Sigmoid colon (tissue), 4 donors: Measurements from ENCODE around the gene UPK3A.

Source experiments
- CTCF ChIP-seq, 4 experiments: fragments of 450-650 bp in 3 of 4; fragments of 200-600 bp in 1 of 4; IDR thresholded peaks; one replicate each; pipeline ENCODE4 v1.5.1; 2016 to 2019; ENCODE audit warnings: antibody characterized with exemption in 4 of 4, mild to moderate bottlenecking in 3 of 4, moderate library complexity in 2 of 4
- EP300 ChIP-seq, 4 donors: sonication (generic); formaldehyde crosslinking; IDR thresholded peaks; one replicate each; pipeline ENCODE4 v1.6.1; 2017; ENCODE audit warnings: antibody characterized with exemption in 4 of 4
- POLR2A ChIP-seq, 2 donors: fragments of 450-650 bp; IDR thresholded peaks; one replicate each; pipeline ENCODE4 v1.6.1; 2016; ENCODE audit warnings: antibody characterized with exemption in 2 of 2, mild to moderate bottlenecking in 2 of 2, moderate library complexity in 2 of 2
- POLR2AphosphoS5 ChIP-seq, 4 donors: sonication (generic); formaldehyde crosslinking; IDR thresholded peaks; one replicate each; pipeline ENCODE4 v1.6.1; 2017; ENCODE audit warnings: antibody characterized with exemption in 4 of 4

GRCh38 chr22:45317551-45318167 lies 32.9 kb downstream of the UPK3A start:
- TF ChIP-seq CTCF (IDR thresholded peaks at IDR 0.05) (peak; percentile 33 to 68 (median 40)), POLR2A (IDR thresholded peaks at IDR 0.05) (no peak), POLR2AphosphoS5 (IDR thresholded peaks at IDR 0.05) (peak in 1 of 4 donors; percentile 27), EP300 (IDR thresholded peaks at IDR 0.05) (no peak)
